ENCODE measurements around the gene TBC1D2.

Gene TBC1D2

DNA sequence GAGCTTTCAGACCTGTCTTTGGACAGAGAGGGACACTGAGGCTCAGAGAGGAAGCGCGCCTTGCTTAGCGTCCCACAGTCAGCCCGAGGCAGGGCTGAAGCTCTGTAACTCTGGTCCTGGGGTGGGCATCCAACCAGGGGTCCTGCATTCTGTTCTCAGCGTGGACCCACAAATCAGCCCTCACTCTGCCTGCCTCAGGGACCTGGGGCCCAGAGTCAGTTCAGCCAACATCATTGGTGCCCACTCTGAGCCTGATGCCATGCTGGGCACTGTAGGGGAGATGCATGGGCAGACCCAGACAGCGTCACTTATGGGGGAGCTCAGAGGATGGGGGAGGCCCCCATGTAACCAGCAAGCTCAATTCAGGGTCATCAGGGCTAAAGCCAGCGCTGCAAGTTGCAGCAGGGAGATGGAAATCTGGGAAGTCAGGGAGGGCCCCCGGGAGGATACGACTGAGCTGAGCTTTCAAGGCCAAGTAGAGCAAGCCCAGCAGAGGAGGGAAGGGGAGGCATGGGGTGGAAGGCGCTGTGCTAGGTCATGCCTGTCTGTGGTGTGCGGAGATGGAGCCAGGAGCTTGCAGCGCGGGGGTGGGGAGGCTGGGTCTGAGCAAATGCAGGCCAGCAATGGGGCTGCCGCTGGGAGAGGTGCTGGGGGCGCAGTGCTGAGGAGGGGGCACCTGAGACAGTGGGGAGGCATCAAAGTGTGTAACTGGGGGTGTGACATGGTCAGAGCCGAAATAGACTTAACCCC is 84.1 kb downstream of the TBC1D2 start:
- peaks cover 19 to 48% (median 39%) of the 10 kb centered on the region in 10 experiments for H3K4me1 ChIP-seq
- H3K4me3 ChIP-seq, result no peak overlapping the region
- H4K20me1 ChIP-seq, result no peaks in the 10 kb centered on the region
- no peak overlapping the region for H3K9ac ChIP-seq
- no peak for TF ChIP-seq Cebpa-rat (IDR thresholded peaks at IDR 0.05)
- no peak overlapping the region for H3K27ac ChIP-seq
- H3K36me3 ChIP-seq, result no peaks in the 10 kb centered on the region
- H3K9me3 ChIP-seq (replicated peaks in 1 of 11), result no peaks in the 10 kb centered on the region
- no peak overlapping the region for H3K4me2 ChIP-seq
- no peaks in the 10 kb centered on the region for H3K27me3 ChIP-seq

DNA sequence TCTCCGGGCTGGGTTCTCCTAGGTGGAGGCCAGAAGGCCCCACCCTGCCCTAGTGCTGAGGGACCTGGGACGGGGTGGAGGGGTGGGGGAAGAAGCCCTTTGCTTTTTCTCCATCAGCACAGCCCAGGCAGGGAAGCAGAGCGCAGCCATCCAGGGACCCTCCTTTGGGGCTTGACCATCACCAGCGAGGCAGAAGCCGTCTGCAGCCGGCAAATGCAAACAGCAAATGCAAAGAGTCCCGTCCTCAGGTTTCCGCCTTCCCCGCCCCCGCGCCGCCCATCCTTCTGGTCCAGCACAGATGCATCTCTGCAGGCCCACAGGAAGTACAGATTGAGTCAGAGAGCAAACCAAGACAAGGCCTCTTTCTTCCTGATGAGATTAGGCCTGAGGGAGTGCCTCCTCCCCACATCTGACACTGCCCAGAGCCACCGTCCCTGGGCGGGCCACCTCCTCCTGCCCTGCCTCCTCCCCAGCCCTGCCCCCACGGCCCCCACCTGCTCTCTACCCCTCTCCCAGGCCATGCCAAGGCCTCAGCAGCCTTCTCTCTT is 86.4 kb downstream of the TBC1D2 start:
- no peak overlapping the region for H3K4me3 ChIP-seq
- peak overlapping the region; percentile 7 to 65 (median 51); a peak in 16 of 22 replicates for H3K9ac ChIP-seq
- no peaks in the 10 kb centered on the region for H3K9me3 ChIP-seq (replicated peaks in 1 of 11)
- no peaks in the 10 kb centered on the region for H4K20me1 ChIP-seq
- no peaks in the 10 kb centered on the region for H3K27me3 ChIP-seq
- TF ChIP-seq Cebpa-rat (IDR thresholded peaks at IDR 0.05), result no peak
- no peaks in the 10 kb centered on the region for H3K36me3 ChIP-seq
- peaks cover 18 to 46% (median 29%) of the 10 kb centered on the region in 10 experiments for H3K4me1 ChIP-seq
- peak overlapping the region; percentile 49 to 81 (median 69); a peak in 21 of 22 replicates for H3K4me2 ChIP-seq
- peak overlapping the region in 10 of 11 experiments; percentile 33 to 79 (median 59); a peak in 18 of 22 replicates for H3K27ac ChIP-seq

DNA sequence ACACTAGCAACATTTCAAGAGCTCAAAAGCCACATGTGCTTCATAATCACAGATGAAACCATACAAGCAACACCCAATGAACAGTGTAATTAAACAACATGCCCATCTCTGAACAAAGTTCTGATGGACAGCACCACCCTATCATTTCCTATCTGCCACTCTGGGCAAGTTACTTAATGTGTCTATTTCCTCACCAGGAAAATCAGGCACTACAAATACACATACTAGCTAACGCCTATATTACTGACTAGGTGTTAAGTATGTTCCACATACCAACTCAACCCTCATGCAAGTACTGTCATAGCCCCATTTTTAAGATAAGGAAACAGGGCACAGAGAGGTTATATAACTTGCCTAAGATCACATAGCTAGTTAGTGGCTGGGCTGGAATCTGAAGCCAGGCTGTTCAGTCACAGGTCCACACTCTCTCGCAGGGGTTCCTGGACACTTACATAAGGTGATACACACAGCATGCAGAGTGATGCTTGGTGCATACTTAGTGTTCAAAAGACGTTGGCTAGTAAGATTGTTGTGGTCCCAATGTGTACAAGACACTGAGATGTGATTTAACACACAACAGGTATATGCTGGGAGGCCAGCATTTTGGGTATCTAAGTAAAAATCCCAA is 87.2 kb downstream of the TBC1D2 start:
- peak overlapping the region in 10 of 11 experiments; percentile 49 to 81 (median 70); a peak in 19 of 22 replicates for H3K4me2 ChIP-seq

DNA sequence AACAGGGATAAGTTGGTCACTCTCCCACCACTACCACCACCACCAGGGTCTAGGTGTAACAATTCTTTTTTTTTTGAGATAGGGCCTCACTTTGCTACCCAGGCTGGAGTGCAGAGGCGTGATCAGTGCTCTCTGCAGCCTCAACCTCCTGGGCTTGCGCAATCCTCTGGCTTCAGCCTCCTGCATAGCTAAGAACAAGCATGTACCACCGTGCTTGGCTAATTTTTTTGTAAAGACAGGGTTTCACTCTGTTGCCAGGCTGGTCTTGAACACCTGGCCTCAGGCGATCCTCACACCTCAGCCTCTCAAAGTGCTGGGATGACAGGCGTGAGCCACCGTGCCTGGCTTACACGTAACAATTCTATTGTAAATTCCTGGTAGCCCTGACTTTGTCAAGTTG is 90.5 kb downstream of the TBC1D2 start:
- Histone ChIP-seq H3K4me1 (peaks cover 14 to 39% (median 27%) of the 10 kb centered on the region in 10 experiments), H3K27me3 (no peaks in the 10 kb centered on the region), H4K20me1 (no peaks in the 10 kb centered on the region), H3K4me3 (no peak overlapping the region), H3K36me3 (no peaks in the 10 kb centered on the region), H3K27ac (no peak overlapping the region), H3K4me2 (peak overlapping the region in 7 of 11 experiments; percentile 5 to 49 (median 26); a peak in 8 of 22 replicates), H3K9ac (no peak overlapping the region), H3K9me3 (replicated peaks in 1 of 11) (no peaks in the 10 kb centered on the region)
- peak in 10 of 11 experiments; percentile 35 to 92 (median 72); a peak in 18 of 22 replicates for TF ChIP-seq Cebpa-rat (IDR thresholded peaks at IDR 0.05)

More for the DNA sequence above, 87.2 kb downstream of the TBC1D2 start:
- no peaks in the 10 kb centered on the region for H3K27me3 ChIP-seq
- H3K9ac ChIP-seq, result no peak overlapping the region; a peak in 1 of 22 replicates
- H3K4me1 ChIP-seq, result peaks cover 18 to 45% (median 29%) of the 10 kb centered on the region in 10 experiments
- H3K27ac ChIP-seq, result peak overlapping the region in 2 of 11 experiments; percentile 32 to 59; a peak in 2 of 22 replicates
- H3K4me3 ChIP-seq, result no peak overlapping the region
- no peaks in the 10 kb centered on the region for H3K36me3 ChIP-seq
- TF ChIP-seq Cebpa-rat (IDR thresholded peaks at IDR 0.05), result no peak
- H4K20me1 ChIP-seq, result no peaks in the 10 kb centered on the region
- no peaks in the 10 kb centered on the region for H3K9me3 ChIP-seq (replicated peaks in 1 of 11)

DNA sequence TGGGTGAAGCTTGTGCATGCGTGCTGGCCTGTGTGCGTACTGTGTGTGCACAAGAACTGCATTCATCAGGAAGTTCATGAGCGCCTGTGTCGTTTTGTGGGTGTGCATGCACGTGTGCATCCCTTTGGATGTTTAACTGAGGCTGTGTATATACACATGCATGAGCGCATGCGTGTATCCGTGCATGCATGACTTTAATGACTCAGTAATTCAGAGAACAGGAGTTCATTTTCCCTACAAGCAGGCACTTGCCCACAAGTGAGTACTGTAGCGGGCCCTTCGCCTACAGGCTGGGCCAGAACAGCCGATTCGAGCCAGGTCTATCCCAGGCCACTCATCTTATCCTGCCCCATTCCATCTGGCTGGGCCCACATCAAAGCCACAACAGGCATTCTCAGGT is 92.8 kb downstream of the TBC1D2 start:
- H3K9ac ChIP-seq, result no peak overlapping the region
- no peaks in the 10 kb centered on the region for H3K36me3 ChIP-seq
- no peak for TF ChIP-seq Cebpa-rat (IDR thresholded peaks at IDR 0.05)
- H3K4me3 ChIP-seq, result no peak overlapping the region
- H3K27me3 ChIP-seq, result no peaks in the 10 kb centered on the region
- peaks cover 0 to 16% (median 8%) of the 10 kb centered on the region in 10 experiments; a peak in 11 of 20 replicates for H3K4me1 ChIP-seq
- no peaks in the 10 kb centered on the region for H4K20me1 ChIP-seq
- H3K9me3 ChIP-seq (replicated peaks in 1 of 11), result no peaks in the 10 kb centered on the region
- H3K4me2 ChIP-seq, result no peak overlapping the region
- H3K27ac ChIP-seq, result no peak overlapping the region

DNA sequence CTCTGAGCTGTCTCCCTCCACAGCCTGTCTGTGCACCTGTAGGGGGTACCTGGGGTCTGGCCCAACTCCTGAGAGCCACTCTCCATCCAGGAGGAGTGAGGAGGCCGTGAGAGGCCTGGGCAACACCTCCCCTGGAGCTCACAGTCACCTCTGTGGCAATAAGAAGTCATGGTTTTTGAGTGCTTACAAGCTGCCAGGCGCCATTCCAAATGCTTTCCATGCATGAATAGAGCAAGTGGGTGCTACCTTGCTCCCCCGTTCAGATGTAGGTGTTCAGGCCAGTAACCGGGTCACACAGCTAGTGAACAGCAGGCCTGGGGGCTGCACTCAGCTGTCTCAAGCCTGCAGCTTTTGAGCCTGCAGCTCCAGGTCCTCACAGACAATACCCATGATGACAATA is 93.6 kb downstream of the TBC1D2 start:
- no peak overlapping the region for H3K9ac ChIP-seq

DNA sequence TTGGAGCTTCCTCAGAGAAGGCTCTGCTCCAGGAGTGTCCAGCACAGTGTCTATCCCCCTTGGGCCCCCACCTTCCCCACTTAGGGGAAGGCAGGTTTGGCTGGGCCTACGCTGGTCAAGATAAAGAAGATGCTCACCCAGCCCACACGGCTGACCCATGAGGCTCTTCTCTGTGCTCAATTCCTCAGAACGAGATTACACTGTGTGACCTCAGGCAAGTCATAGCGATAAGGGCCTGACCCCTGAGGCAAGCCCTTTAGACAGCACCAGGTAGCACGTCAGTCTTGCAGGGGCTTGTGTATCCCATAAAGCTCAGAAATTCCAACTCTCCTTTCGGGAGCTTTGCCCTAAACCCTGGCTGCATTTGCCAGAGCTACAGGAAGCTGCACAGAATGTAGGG is 95.7 kb downstream of the TBC1D2 start:
- H3K9ac ChIP-seq, result no peak overlapping the region
- H3K4me1 ChIP-seq, result peaks cover 0 to 7% (median 4%) of the 10 kb centered on the region in 10 experiments; a peak in 11 of 20 replicates
- H3K4me2 ChIP-seq, result no peak overlapping the region
- no peaks in the 10 kb centered on the region for H3K27me3 ChIP-seq
- TF ChIP-seq Cebpa-rat (IDR thresholded peaks at IDR 0.05), result no peak
- H3K4me3 ChIP-seq, result no peak overlapping the region
- no peaks in the 10 kb centered on the region; a peak in 1 of 22 replicates for H3K36me3 ChIP-seq
- H3K9me3 ChIP-seq (replicated peaks in 1 of 11), result no peaks in the 10 kb centered on the region
- no peak overlapping the region for H3K27ac ChIP-seq
- no peaks in the 10 kb centered on the region for H4K20me1 ChIP-seq

More for the DNA sequence above, 93.6 kb downstream of the TBC1D2 start:
- Histone ChIP-seq H3K27me3 (no peaks in the 10 kb centered on the region), H3K27ac (no peak overlapping the region), H3K9me3 (replicated peaks in 1 of 11) (no peaks in the 10 kb centered on the region), H3K36me3 (no peaks in the 10 kb centered on the region), H3K4me2 (no peak overlapping the region), H3K4me1 (peaks cover 0 to 14% (median 8%) of the 10 kb centered on the region in 10 experiments; a peak in 11 of 20 replicates), H3K4me3 (no peak overlapping the region), H4K20me1 (no peaks in the 10 kb centered on the region)
- no peak for TF ChIP-seq Cebpa-rat (IDR thresholded peaks at IDR 0.05)

DNA sequence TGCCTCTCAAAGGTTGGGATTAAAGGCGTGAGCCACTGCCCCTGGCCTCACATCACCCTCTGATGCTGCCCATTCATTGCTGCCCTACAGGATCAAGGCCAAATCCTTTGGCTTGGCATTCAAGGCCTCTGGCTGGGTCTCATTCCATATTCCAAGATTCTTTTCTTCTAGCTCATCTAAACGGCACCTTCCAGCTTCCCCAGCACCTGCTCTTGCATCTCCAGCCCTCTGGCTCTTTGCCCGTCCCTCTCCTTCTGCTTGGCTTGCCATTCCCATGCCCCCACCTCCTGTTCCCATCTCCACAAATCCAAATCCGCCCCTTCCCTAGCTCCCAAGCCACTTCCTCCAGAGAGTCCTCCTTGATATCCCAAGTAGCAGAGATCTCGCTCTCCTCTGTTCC is 96.1 kb downstream of the TBC1D2 start:
- no peak for TF ChIP-seq Cebpa-rat (IDR thresholded peaks at IDR 0.05)

More for the DNA sequence above, 96.1 kb downstream of the TBC1D2 start:
- H3K27me3 ChIP-seq, result no peaks in the 10 kb centered on the region
- H3K36me3 ChIP-seq, result no peaks in the 10 kb centered on the region; a peak in 1 of 22 replicates
- no peak overlapping the region for H3K4me2 ChIP-seq
- peaks cover 0 to 5% (median under 1%) of the 10 kb centered on the region in 10 experiments; a peak in 5 of 20 replicates for H3K4me1 ChIP-seq
- H4K20me1 ChIP-seq, result no peaks in the 10 kb centered on the region
- H3K9me3 ChIP-seq (replicated peaks in 1 of 11), result no peaks in the 10 kb centered on the region
- H3K27ac ChIP-seq, result no peak overlapping the region
- no peak overlapping the region for H3K9ac ChIP-seq
- no peak overlapping the region for H3K4me3 ChIP-seq
